GM12872 (cell line): ENCODE data around the gene NRXN3.

Experiments
- TF ChIP-seq, protein P1 (sequence below): IDR thresholded peaks from 3 replicates; pipeline ENCODE4 v1.5.1; 2011; ENCODE audit warnings: low read depth, mild to moderate bottlenecking, low read length, moderate library complexity; ENCODE audit not compliant: insufficient read depth

The NRXN3 gene

DNA sequence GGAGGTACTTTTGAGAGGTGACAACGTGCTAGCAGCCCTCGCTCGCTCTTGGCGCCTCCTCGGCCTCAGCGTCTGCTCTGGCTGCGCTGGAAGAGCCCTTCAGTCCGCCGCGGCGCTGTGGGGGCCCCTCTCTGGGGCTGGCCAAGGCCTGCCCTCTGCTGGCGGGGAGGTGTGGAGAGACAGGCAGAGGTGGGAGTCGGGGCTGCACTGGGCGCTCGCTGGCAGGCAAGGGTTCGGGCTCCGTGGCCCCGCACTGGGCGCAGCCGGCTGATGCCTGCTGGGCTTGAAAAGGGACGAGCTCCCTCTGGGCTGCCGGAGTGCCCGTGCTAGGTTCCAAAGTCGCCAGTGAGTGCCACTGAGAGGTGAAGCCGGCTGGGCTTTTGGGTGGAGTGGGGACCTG is 1461.1 kb downstream of the NRXN3 start:
- TF ChIP-seq, protein P1, sequence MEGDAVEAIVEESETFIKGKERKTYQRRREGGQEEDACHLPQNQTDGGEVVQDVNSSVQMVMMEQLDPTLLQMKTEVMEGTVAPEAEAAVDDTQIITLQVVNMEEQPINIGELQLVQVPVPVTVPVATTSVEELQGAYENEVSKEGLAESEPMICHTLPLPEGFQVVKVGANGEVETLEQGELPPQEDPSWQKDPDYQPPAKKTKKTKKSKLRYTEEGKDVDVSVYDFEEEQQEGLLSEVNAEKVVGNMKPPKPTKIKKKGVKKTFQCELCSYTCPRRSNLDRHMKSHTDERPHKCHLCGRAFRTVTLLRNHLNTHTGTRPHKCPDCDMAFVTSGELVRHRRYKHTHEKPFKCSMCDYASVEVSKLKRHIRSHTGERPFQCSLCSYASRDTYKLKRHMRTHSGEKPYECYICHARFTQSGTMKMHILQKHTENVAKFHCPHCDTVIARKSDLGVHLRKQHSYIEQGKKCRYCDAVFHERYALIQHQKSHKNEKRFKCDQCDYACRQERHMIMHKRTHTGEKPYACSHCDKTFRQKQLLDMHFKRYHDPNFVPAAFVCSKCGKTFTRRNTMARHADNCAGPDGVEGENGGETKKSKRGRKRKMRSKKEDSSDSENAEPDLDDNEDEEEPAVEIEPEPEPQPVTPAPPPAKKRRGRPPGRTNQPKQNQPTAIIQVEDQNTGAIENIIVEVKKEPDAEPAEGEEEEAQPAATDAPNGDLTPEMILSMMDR, result no peak

DNA sequence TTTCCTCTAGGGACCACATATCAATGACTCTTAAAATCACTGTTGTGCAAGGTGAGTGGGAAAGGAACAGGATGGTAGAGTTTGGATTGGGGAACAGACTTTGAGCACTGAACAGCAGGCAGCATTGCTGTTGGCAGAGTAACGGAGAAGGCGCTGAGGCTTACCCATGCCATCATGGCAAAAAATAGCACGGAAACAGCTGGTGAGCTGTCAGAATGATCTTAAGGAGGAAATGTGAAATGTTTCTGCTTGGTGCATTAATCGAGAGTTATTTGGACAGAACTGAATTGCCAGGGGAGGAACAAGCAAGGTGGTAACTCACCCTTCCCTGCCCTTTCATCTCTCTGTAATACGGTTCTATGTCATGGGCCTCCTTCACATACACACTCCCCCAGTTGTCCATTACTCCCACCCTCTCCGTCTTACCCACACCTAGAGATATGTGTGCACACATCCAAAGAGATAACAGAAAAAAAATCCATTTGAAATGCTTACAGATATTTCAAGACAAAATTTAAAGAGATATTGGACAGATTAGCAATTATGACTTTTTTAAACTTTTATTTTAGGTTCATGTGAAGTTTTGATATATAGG is 1468.6 kb downstream of the NRXN3 start:
- TF ChIP-seq, protein P1, result no peak

- TF ChIP-seq, protein P1, result no peak
Measured at GRCh38 chr14:79639613-79640012, 1469.4 kb downstream of the NRXN3 start.

GRCh38 chr14:79641371-79641770 is 1471.2 kb downstream of the NRXN3 start:
- TF ChIP-seq, protein P1, result no peak

- TF ChIP-seq, protein P1, result no peak
Measured at GRCh38 chr14:79643132-79643531, 1473.0 kb downstream of the NRXN3 start.

DNA sequence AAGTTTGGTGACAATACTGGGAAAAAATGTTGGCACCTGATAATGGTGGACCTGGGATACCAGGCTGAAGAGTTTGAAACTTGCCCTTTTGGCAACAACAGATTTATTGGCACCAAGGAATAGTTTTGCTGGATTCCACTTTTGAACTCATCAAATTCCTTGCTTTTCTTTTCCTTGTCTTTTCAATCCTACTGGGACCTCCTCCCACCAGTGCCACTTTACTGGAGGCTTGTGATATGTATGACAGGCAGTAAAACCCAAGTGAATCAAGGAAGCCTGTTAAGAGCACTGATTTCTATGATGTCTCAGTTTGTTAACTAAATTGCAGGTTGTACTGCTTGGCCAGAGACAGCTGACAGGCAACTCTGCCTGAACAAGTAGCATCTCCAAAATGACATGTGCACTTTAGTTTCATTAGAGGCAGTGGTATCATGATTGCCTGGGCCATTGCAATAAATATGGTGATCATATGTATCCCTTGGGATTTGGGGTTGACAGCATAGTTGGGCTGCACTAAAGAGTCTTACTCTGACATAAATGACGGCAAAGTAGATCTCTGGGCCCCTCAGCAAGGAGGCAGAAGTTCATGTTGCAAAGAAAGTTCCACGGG is 1475.7 kb downstream of the NRXN3 start:
- TF ChIP-seq, protein P1, result no peak

DNA sequence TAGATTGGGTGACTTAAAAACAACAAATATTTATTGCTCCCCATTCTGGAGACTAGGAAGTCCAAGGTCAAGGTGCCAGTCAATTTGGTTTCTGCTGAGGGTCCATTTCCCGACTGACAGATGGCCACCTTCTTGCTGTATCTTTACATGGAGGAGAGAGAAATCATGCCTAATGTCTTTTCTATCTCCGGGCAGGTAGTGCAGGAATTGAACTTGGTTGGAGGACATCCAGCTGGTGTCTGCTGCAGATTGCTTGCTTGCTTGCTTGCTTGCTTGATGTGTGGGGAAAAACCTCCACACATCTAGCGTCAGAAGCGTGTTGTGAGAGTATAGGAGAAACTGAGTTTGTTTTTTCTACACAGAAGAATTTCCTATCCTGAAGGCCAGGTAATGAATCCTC is 1479.7 kb downstream of the NRXN3 start:
- TF ChIP-seq, protein P1, result no peak
